ENCODE measurements around the gene SKOR1. TPM values are rescaled to one million over a fixed set of nuclear protein-coding genes. Genes with fewer than 3 reads are reported as not detected.

SKOR1 gene
- total RNA-seq, 4 donors from 2014 or later = 1.1 to 2.3 (median 1.5) TPM

DNA sequence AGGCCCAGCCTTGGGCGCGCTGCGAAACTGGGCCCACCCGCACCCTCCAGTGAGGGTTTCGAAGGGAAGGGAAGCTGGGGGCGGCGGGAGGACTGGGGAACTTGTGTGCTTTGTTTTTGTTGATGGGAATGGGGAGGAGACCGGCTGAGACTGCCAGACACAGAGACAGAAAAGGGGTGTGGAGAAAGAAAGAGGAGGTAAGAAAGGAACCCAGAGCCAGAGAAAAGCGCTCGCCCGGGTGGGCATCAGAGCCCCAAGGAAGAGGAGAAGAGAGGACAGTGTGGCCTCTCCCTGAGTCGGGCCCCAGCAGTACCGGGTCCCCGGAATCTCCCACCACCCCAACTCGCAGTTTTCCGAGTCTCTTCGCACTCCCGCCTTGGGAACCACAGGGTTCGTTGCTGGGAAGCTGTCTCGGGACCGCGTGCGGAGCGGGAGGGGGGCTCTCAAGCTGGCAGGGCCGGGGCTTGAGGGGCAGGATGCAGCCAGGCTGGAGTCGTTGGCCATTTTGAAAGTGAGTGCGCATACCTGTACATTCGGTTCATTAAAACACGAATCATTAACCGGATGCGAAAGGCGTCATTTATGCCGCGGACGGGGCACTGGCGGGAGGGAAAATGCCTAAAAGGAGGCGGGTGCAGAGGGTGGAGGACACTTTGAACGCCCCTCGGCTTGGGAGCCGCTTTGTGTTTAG, 3.1 kb downstream of the SKOR1 start:
- DNase-seq (ENCODE audit: low spot score in 2 of 2) = no peak
- WGBS = 5% methylated on average over 36 of the region's 40 CpGs
- H3K4me1 ChIP-seq = peaks cover 71% of the 10 kb centered on the region
- H3K36me3 ChIP-seq = no peaks in the 10 kb centered on the region
- TF ChIP-seq POLR2A (IDR thresholded peaks at IDR 0.05) = no peak
- no peak for TF ChIP-seq EP300 (IDR thresholded peaks at IDR 0.05)
- no peak for TF ChIP-seq POLR2AphosphoS5 (IDR thresholded peaks at IDR 0.05)
- TF ChIP-seq, protein P1, sequence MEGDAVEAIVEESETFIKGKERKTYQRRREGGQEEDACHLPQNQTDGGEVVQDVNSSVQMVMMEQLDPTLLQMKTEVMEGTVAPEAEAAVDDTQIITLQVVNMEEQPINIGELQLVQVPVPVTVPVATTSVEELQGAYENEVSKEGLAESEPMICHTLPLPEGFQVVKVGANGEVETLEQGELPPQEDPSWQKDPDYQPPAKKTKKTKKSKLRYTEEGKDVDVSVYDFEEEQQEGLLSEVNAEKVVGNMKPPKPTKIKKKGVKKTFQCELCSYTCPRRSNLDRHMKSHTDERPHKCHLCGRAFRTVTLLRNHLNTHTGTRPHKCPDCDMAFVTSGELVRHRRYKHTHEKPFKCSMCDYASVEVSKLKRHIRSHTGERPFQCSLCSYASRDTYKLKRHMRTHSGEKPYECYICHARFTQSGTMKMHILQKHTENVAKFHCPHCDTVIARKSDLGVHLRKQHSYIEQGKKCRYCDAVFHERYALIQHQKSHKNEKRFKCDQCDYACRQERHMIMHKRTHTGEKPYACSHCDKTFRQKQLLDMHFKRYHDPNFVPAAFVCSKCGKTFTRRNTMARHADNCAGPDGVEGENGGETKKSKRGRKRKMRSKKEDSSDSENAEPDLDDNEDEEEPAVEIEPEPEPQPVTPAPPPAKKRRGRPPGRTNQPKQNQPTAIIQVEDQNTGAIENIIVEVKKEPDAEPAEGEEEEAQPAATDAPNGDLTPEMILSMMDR (IDR thresholded peaks at IDR 0.05) = no peak
- H3K27me3 ChIP-seq = peaks cover 100% of the 10 kb centered on the region
- peak overlapping the region; percentile 42 for H3K4me3 ChIP-seq
- no peaks in the 10 kb centered on the region for H3K9me3 ChIP-seq
- H3K27ac ChIP-seq = no peak overlapping the region

- DNase-seq (ENCODE audit: low spot score in 2 of 2) = no peak
- TF ChIP-seq, protein P1 (IDR thresholded peaks at IDR 0.05) = no peak
- no peaks in the 10 kb centered on the region for H3K9me3 ChIP-seq
- peaks cover 100% of the 10 kb centered on the region for H3K27me3 ChIP-seq
- peaks cover 72% of the 10 kb centered on the region for H3K4me1 ChIP-seq
- WGBS = 8% methylated on average over 51 of the region's 54 CpGs
- H3K4me3 ChIP-seq = peak overlapping the region; percentile 42
- no peak overlapping the region for H3K27ac ChIP-seq
- no peaks in the 10 kb centered on the region for H3K36me3 ChIP-seq
Measured at GRCh38 chr15:67828969-67829646, 3.8 kb downstream of the SKOR1 start.

DNA sequence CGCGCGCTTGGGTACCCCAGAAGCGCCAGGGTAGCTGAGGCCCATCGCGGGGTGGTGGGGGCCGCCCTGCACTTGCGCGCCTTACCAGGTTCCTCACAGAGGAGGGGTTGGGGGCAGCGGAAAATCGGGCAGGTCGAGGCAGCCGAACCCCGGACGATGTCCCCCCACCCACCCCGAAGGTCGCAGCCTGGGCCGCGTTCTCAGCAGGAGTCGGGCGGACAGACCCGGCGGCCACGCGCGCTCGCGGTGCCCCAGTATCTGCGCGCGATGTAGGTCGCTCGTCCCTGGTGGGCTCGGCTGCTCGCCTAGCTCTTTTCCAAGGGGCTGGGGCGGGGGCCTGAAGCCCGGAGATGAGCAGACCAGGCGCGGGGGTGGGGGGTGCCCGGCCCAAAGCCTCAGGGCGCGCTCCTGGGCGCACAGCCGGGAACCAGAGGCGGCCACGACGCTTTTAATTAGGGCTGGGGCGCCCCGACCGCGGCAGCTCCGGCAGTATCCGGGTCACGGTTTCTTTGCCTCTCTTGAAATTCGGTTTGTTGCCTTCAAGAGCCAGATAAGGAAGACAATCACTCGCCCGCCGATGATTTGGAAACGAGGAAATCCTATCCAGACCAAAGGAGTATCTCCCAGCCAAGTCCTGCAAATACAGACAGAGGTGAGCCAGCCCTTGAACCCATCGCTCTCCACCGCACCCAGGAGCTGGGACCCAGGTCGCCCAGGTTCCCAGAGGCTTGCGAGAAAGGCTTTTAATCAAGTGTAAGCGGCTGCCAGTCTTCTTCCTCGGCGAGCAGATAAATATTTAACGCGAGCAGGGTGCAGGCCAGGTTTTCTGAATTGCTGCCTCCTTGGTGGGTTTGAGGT, 4.6 kb downstream of the SKOR1 start:
- H3K27me3 ChIP-seq = peaks cover 100% of the 10 kb centered on the region
- H3K9me3 ChIP-seq = no peaks in the 10 kb centered on the region
- H3K27ac ChIP-seq = no peak overlapping the region
- WGBS = 31% methylated on average over 44 of the region's 68 CpGs
- no peaks in the 10 kb centered on the region for H3K36me3 ChIP-seq
- peaks cover 76% of the 10 kb centered on the region for H3K4me1 ChIP-seq
- no peak for TF ChIP-seq POLR2A (IDR thresholded peaks at IDR 0.05)
- TF ChIP-seq POLR2AphosphoS5 (IDR thresholded peaks at IDR 0.05) = no peak
- TF ChIP-seq, protein P1 (IDR thresholded peaks at IDR 0.05) = no peak
- no peak for TF ChIP-seq EP300 (IDR thresholded peaks at IDR 0.05)
- peak overlapping the region; percentile 42 for H3K4me3 ChIP-seq
- DNase-seq (ENCODE audit: low spot score in 2 of 2) = no peak

DNA sequence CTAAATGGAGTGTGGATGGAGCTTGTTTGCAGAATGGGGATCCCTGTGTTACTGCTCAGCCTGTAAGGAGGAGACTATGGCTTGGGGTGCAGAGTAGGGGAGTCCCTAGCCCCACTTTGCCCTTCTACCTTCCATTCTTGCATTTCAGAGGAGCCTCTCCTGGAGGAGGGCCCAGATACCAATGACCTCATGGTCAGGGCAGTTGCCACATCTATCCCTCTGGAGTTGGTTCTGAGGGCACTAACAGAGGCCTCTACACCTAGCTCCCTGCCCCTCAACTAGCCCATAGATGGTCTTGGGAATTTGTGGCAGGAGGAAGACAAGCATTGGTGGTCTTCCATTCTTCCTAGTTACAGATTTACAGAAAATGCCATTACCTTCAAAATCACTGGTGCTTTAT, 6.1 kb downstream of the SKOR1 start:
- H3K27me3 ChIP-seq = peaks cover 98% of the 10 kb centered on the region
- no peak for DNase-seq (ENCODE audit: low spot score in 2 of 2)
- no peaks in the 10 kb centered on the region for H3K36me3 ChIP-seq
- H3K27ac ChIP-seq = no peak overlapping the region
- H3K4me1 ChIP-seq = peaks cover 76% of the 10 kb centered on the region
- TF ChIP-seq, protein P1 (IDR thresholded peaks at IDR 0.05) = no peak
- TF ChIP-seq POLR2AphosphoS5 (IDR thresholded peaks at IDR 0.05) = no peak
- no peak for TF ChIP-seq POLR2A (IDR thresholded peaks at IDR 0.05)
- no peak for TF ChIP-seq EP300 (IDR thresholded peaks at IDR 0.05)
- H3K4me3 ChIP-seq = no peak overlapping the region
- H3K9me3 ChIP-seq = no peaks in the 10 kb centered on the region

Measured in suprapubic skin (tissue), 4 donors.